Spleen (tissue), 11 donors: ENCODE measurements around the gene AIG1. TPM values are rescaled to one million over a fixed set of nuclear protein-coding genes. Genes with fewer than 3 reads are reported as not detected.

Experiments used
- DNase-seq: peaks from one replicate; pipeline ENCODE4 v3.0.0-alpha.2; 2020
- H3K27ac ChIP-seq, 8 donors: fragments of 200-600 bp; sonication (generic) in 7 of 8; 1 replicate in 4 of 8; 2 replicates in 4 of 8; pipeline versions ENCODE4 v1.5.0 to v1.8.0; 2016 to 2021; ENCODE audit warnings: inconsistent platforms in 4 of 8, mild to moderate bottlenecking in 4 of 8, moderate library complexity in 1 of 8
- H3K27me3 ChIP-seq, 7 donors: fragments of 200-600 bp; sonication (generic) in 6 of 7; replicated peaks in 1 of 7; 1 replicate in 4 of 7; 2 replicates in 3 of 7; pipeline versions ENCODE4 v1.5.0 to v1.8.0; 2016 to 2021; ENCODE audit warnings: inconsistent platforms in 3 of 7, mild to moderate bottlenecking in 1 of 7
- H3K36me3 ChIP-seq, 6 donors: fragments of 200-600 bp; sonication (generic) in 5 of 6; 1 replicate in 4 of 6; 2 replicates in 2 of 6; pipeline versions ENCODE4 v1.5.0 to v1.8.0; 2016 to 2021; ENCODE audit warnings: inconsistent platforms in 2 of 6
- H3K4me1 ChIP-seq, 6 donors: fragments of 200-600 bp; sonication (generic) in 5 of 6; 1 replicate in 3 of 6; 2 replicates in 3 of 6; pipeline versions ENCODE4 v1.5.0 to v1.8.0; 2016 to 2021; ENCODE audit warnings: inconsistent platforms in 3 of 6
- H3K4me3 ChIP-seq, 8 donors: fragments of 200-600 bp; sonication (generic) in 7 of 8; 1 replicate in 4 of 8; 2 replicates in 4 of 8; pipeline versions ENCODE4 v1.5.0 to v1.8.0; 2016 to 2021; ENCODE audit warnings: inconsistent platforms in 4 of 8, mild to moderate bottlenecking in 4 of 8, moderate library complexity in 2 of 8
- H3K9me3 ChIP-seq, 8 donors: fragments of 200-600 bp; sonication (generic) in 7 of 8; 1 replicate in 4 of 8; 2 replicates in 4 of 8; pipeline versions ENCODE4 v1.5.0 to v1.8.0; 2016 to 2021; ENCODE audit warnings: inconsistent platforms in 4 of 8
- POLR2A ChIP-seq, 3 donors: fragments of 450-650 bp; IDR thresholded peaks; one replicate each; pipeline ENCODE4 v1.5.1; 2017; ENCODE audit warnings: antibody characterized with exemption in 3 of 3, mild to moderate bottlenecking in 1 of 3
- POLR2AphosphoS5 ChIP-seq, 3 donors: sonication (generic); formaldehyde crosslinking; IDR thresholded peaks; one replicate each; pipeline ENCODE4 v1.5.1; 2017; ENCODE audit warnings: antibody characterized with exemption in 3 of 3
- WGBS, 5 donors: extraction: QIAGEN DNeasy Blood & Tissue Kit in 3 of 5; methylation state at CpG; one replicate each; pipeline versions ENCODE4 v1.1.5 to v1.1.7; 2013 to 2018; 5-methylcytosine and 5-hydroxymethylcytosine counted together
- intact Hi-C: fragments of 100-400 bp; cut with DNase I; formaldehyde crosslinking; loops from one replicate; pipeline ENCODE4 v1.15.0; 2023; ENCODE audit warnings: low total_unique reads
- polyA plus RNA-seq, 3 donors: library from polyadenylated mRNA; stranded (reverse); fragments of 200-250 nt; gene quantifications; one replicate each; pipeline ENCODE4 v1.2.1, GENCODE V29; 2013
- total RNA-seq, 7 donors: library from RNA; depleted of rRNA in 3 of 7; stranded (reverse); fragments of >200 nt in 3 of 7; fragmentation: NEBNext Ultra II Directional in 4 of 7; extraction: Animal tissue kit (Norgen Biotek cat#: 25700) in 4 of 7; gene quantifications; one replicate each; pipeline versions ENCODE4 v1.1.0 to v1.2.1, GENCODE V29; 2016 to 2021
- TF ChIP-seq, protein P1 (sequence below), 11 experiments: fragments of 200-600 bp in 7 of 11; fragments of 450-650 bp in 4 of 11; sonication (generic) in 4 of 11; IDR thresholded peaks in 8 of 11; conservative IDR thresholded peaks in 3 of 11; 1 replicate in 7 of 11; 2 replicates in 4 of 11; pipeline versions ENCODE4 v1.4.0 to v1.8.0; 2016 to 2021; ENCODE audit warnings: antibody characterized with exemption in 11 of 11, inconsistent platforms in 4 of 11, mild to moderate bottlenecking in 1 of 11
- donor health status: healthy with polysubstance abuse.
- donor health status: DM: no; HTN: no; CAD: no; lungs with moderate emphysema.
- donor health status: DM: no; HTN: no; CAD: no.
- donor health status: Bipolar disorder and iron deficiency.
- donor health status: healthy.
- donor health status: DM: no; HTN: no; CAD: no.
- donor health status: DM: yes; HTN: yes; CAD: no.

AIG1 gene
- total and polyA plus RNA-seq, 10 donors = 14.3 to 38.0 (median 27.9) TPM

DNA sequence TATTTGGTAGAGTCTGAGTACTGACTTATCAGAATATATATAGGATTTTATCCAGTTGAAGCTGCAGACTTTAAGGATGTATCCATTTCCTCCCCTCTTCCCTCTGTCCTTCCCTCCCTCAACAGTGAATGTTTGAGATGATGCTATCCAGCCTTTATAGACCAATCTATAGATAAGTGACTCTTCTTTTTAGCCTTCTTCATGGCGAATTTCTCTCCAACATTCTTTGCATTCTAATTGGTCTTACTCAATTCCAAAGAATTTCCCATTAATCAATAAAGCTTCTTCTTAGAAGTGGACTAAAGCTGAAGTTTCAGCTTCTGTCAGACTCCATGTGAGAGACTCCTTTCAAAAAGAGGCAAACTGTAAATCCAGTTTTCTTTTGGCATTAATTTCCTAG is 99.3 kb downstream of the AIG1 start:
- TF ChIP-seq, protein P1, sequence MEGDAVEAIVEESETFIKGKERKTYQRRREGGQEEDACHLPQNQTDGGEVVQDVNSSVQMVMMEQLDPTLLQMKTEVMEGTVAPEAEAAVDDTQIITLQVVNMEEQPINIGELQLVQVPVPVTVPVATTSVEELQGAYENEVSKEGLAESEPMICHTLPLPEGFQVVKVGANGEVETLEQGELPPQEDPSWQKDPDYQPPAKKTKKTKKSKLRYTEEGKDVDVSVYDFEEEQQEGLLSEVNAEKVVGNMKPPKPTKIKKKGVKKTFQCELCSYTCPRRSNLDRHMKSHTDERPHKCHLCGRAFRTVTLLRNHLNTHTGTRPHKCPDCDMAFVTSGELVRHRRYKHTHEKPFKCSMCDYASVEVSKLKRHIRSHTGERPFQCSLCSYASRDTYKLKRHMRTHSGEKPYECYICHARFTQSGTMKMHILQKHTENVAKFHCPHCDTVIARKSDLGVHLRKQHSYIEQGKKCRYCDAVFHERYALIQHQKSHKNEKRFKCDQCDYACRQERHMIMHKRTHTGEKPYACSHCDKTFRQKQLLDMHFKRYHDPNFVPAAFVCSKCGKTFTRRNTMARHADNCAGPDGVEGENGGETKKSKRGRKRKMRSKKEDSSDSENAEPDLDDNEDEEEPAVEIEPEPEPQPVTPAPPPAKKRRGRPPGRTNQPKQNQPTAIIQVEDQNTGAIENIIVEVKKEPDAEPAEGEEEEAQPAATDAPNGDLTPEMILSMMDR (IDR thresholded peaks at IDR 0.05 in 8 of 11, conservative IDR thresholded peaks at IDR 0.05 in 3 of 11) = no peak
- TF ChIP-seq POLR2AphosphoS5 (IDR thresholded peaks at IDR 0.05) (no peak), POLR2A (IDR thresholded peaks at IDR 0.05) (no peak)
- H3K9me3 ChIP-seq = no peaks in the 10 kb centered on the region
- peaks cover 0 to 7% (median 0%) of the 10 kb centered on the region in 6 donors for H3K4me1 ChIP-seq
- DNase-seq = no peak
- no peaks in the 10 kb centered on the region for H3K36me3 ChIP-seq
- 80 to 97% (median 89%) methylated on average over 1 of the region's 1 CpG for WGBS, 5 donors
- intact Hi-C loops = no loop called here
- H3K27me3 ChIP-seq = no peaks in the 10 kb centered on the region
- H3K27ac ChIP-seq = no peak overlapping the region
- no peak overlapping the region for H3K4me3 ChIP-seq

DNA sequence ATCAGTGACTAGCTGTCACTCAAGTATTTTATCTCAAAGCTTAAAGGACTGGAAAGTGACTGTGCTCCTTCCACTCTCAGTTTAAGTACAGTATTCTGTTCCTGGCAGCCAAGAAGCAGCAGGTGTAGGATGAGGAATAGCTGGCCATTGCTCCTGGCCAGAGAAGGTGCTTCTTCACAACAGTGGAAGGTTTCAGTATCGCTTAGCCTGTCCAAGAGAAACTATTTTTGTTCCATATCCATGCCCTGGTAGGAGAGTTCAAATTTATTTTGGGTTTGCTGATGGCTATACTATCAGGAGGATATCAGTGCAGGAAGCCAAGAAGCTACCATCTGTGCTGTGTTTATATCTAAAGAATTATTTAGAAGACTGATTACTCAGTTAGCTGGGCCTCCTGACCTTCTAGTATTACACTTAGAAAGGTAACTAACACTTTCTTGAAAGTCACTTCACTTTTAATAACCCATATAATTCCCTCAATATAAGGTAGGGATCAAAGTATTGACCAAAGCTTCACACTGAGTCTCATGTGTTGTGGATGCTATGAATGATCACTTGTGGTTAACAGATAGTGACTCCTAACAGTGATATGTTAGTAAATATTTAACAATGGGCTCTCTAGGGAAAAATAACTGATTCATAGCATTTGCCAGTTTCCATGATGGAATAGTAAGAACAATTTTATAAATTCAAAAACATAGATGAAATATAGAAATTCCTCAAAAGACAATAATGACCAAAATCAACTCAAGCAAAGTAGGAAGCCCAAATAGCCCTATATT is 99.9 kb downstream of the AIG1 start:
- no peaks in the 10 kb centered on the region for H3K9me3 ChIP-seq
- no peaks in the 10 kb centered on the region for H3K27me3 ChIP-seq
- no peak for DNase-seq
- 89 to 94% (median 93%) methylated on average over 1 of the region's 1 CpG for WGBS, 5 donors
- H3K36me3 ChIP-seq = peaks cover 0 to 5% (median 0%) of the 10 kb centered on the region in 6 donors
- no peak overlapping the region for H3K4me3 ChIP-seq
- H3K27ac ChIP-seq = no peak overlapping the region
- H3K4me1 ChIP-seq = peaks cover 0 to 7% (median 0%) of the 10 kb centered on the region in 6 donors
- no peak for TF ChIP-seq POLR2A (IDR thresholded peaks at IDR 0.05)
- TF ChIP-seq, protein P1 (IDR thresholded peaks at IDR 0.05 in 8 of 11, conservative IDR thresholded peaks at IDR 0.05 in 3 of 11) = no peak
- no peak for TF ChIP-seq POLR2AphosphoS5 (IDR thresholded peaks at IDR 0.05)
- intact Hi-C loops = no loop called here

DNA sequence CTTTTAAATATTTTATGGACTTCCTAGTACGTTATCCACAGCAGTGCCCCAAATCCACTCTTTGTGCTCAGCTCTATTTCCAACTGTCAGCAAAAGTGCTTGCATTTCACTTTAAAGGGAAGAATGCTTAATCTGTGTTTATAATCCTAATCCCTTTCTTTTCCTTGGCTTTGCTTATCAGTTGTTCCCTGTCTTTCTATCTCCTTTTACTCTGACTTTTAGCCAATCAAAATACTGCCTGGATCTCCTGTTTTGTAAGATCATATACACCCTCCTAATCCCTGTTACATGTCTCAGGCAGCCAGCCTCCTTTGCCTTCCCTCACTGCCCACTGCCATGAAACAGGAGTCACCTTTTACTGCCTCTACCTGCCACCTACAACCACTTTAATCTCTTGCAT is 102.9 kb downstream of the AIG1 start:
- Histone ChIP-seq H3K36me3 (peaks cover 0 to 23% (median 0%) of the 10 kb centered on the region in 6 donors), H3K4me1 (peaks cover 0 to 4% (median 0%) of the 10 kb centered on the region in 6 donors), H3K9me3 (no peaks in the 10 kb centered on the region), H3K4me3 (no peak overlapping the region), H3K27ac (peak overlapping the region in 3 of 8 donors; percentile 13 to 40 (median 39)), H3K27me3 (no peaks in the 10 kb centered on the region)
- DNase-seq = no peak
- 4 to 93% (median 85%) methylated on average over 1 of the region's 1 CpG for WGBS, 5 donors
- TF ChIP-seq, protein P1 (IDR thresholded peaks at IDR 0.05 in 8 of 11, conservative IDR thresholded peaks at IDR 0.05 in 3 of 11) = no peak
- intact Hi-C loops = no loop called here

DNA sequence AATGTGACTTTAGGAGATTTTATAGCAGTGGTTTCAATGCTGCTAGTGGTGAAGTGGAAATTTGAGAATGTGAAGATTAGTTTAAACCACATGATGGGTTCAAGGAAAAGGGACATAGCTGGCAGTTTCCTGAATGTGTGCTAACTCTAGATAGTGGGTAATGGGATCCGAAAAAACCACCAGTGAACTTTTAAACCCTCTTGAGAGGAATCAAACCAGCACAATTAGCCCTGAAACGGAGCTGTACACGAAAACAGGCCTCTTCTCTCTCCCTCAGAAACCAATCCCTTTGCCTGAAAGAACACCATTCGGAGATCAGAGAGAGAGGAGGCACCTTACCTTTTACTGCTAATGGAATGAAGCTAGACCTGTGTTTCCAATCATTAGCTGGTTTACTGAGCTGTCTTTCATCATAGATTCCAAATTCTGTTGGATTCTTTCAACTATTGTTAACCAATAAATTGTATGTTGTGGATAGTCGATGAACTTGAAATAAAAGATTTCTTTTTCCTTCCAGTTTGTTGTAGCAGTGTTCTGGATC is 103.9 kb downstream of the AIG1 start:
- no peaks in the 10 kb centered on the region for H3K9me3 ChIP-seq
- intact Hi-C loops = no loop called here

More for the DNA sequence above, 103.9 kb downstream of the AIG1 start:
- Histone ChIP-seq H3K4me3 (no peak overlapping the region), H3K27me3 (no peaks in the 10 kb centered on the region), H3K4me1 (peaks cover 0 to 4% (median 0%) of the 10 kb centered on the region in 6 donors), H3K27ac (peak overlapping the region in 7 of 8 donors; percentile 6 to 49 (median 39)), H3K36me3 (peaks cover 0 to 23% (median 0%) of the 10 kb centered on the region in 6 donors)
- 48 to 60% (median 52%) methylated on average over 5 of the region's 5 CpGs for WGBS, 5 donors
- TF ChIP-seq, protein P1 (IDR thresholded peaks at IDR 0.05 in 8 of 11, conservative IDR thresholded peaks at IDR 0.05 in 3 of 11) = no peak
- no peak for TF ChIP-seq POLR2AphosphoS5 (IDR thresholded peaks at IDR 0.05)
- no peak for TF ChIP-seq POLR2A (IDR thresholded peaks at IDR 0.05)
- no peak for DNase-seq
